SK-N-SH (cell line): ENCODE measurements around the gene GNPAT.

ENCODE experiments used
- FOXM1 ChIP-seq: IDR thresholded peaks from 2 replicates; pipeline ENCODE4 v1.4.0; 2012; ENCODE audit warnings: low read depth, mild to moderate bottlenecking
- RCOR1 ChIP-seq: fragments of 150-350 bp; IDR thresholded peaks from 2 replicates; pipeline ENCODE4 v1.6.1; 2017; ENCODE audit warnings: antibody characterized with exemption, low read length
- RXRA ChIP-seq: IDR thresholded peaks from 2 replicates; pipeline ENCODE4 v1.4.0; 2012; ENCODE audit warnings: low read depth, mild to moderate bottlenecking, borderline replicate concordance
- SMC3 ChIP-seq: IDR thresholded peaks from 2 replicates; pipeline ENCODE4 v1.6.1; 2012; ENCODE audit warnings: low read depth, low read length, improper control_type of control experiment
- TAF1 ChIP-seq: IDR thresholded peaks from 2 replicates; pipeline ENCODE4 v1.6.1; 2012; ENCODE audit warnings: low read depth, mild to moderate bottlenecking, low read length, moderate library complexity, borderline replicate concordance
- TEAD4 ChIP-seq: IDR thresholded peaks from 2 replicates; pipeline ENCODE4 v1.4.0; 2012; ENCODE audit warnings: mild to moderate bottlenecking, borderline replicate concordance; ENCODE audit not compliant: insufficient read depth
- TF ChIP-seq, protein P1 (sequence below): IDR thresholded peaks from 2 replicates; pipeline ENCODE4 v1.4.0; 2012; ENCODE audit warnings: low read depth, borderline replicate concordance
- TF ChIP-seq, protein P2 (sequence below): fragments of 200-600 bp; sonication (generic); IDR thresholded peaks from 2 replicates; pipeline ENCODE4 v1.6.1; 2017; ENCODE audit warnings: antibody characterized with exemption, mild to moderate bottlenecking, moderate library complexity
- TF ChIP-seq, protein P3 (sequence below): IDR thresholded peaks from 2 replicates; pipeline ENCODE4 v1.6.1; 2012; ENCODE audit warnings: mild to moderate bottlenecking, low read depth, low read length, moderate library complexity

DNA sequence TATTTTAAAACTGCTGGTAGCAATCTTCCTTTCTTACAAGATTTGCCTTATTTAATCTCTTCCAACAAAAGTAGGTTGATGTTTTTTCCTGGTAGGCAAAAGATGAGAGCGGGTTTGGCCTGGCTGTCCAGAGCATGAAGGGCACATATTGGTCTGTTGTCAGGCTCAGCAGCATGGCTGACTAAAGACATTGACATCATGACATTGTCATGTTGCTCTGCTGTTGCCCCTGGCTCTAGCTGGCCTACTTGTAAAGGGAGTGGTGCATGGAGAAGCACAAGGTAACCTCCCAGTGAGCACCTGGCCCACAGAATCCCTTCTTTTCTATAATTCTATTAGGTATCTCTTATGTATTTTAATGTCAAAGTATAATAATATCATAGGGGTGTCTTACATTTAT, 23.6 kb downstream of the GNPAT start:
- TF ChIP-seq, protein P1, sequence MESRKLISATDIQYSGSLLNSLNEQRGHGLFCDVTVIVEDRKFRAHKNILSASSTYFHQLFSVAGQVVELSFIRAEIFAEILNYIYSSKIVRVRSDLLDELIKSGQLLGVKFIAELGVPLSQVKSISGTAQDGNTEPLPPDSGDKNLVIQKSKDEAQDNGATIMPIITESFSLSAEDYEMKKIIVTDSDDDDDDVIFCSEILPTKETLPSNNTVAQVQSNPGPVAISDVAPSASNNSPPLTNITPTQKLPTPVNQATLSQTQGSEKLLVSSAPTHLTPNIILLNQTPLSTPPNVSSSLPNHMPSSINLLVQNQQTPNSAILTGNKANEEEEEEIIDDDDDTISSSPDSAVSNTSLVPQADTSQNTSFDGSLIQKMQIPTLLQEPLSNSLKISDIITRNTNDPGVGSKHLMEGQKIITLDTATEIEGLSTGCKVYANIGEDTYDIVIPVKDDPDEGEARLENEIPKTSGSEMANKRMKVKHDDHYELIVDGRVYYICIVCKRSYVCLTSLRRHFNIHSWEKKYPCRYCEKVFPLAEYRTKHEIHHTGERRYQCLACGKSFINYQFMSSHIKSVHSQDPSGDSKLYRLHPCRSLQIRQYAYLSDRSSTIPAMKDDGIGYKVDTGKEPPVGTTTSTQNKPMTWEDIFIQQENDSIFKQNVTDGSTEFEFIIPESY, result no peak
- no peak for TF ChIP-seq RXRA
- TF ChIP-seq, protein P2, sequence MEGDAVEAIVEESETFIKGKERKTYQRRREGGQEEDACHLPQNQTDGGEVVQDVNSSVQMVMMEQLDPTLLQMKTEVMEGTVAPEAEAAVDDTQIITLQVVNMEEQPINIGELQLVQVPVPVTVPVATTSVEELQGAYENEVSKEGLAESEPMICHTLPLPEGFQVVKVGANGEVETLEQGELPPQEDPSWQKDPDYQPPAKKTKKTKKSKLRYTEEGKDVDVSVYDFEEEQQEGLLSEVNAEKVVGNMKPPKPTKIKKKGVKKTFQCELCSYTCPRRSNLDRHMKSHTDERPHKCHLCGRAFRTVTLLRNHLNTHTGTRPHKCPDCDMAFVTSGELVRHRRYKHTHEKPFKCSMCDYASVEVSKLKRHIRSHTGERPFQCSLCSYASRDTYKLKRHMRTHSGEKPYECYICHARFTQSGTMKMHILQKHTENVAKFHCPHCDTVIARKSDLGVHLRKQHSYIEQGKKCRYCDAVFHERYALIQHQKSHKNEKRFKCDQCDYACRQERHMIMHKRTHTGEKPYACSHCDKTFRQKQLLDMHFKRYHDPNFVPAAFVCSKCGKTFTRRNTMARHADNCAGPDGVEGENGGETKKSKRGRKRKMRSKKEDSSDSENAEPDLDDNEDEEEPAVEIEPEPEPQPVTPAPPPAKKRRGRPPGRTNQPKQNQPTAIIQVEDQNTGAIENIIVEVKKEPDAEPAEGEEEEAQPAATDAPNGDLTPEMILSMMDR, result no peak
- TF ChIP-seq TEAD4, result no peak
- TF ChIP-seq SMC3, result no peak
- TF ChIP-seq, protein P3, sequence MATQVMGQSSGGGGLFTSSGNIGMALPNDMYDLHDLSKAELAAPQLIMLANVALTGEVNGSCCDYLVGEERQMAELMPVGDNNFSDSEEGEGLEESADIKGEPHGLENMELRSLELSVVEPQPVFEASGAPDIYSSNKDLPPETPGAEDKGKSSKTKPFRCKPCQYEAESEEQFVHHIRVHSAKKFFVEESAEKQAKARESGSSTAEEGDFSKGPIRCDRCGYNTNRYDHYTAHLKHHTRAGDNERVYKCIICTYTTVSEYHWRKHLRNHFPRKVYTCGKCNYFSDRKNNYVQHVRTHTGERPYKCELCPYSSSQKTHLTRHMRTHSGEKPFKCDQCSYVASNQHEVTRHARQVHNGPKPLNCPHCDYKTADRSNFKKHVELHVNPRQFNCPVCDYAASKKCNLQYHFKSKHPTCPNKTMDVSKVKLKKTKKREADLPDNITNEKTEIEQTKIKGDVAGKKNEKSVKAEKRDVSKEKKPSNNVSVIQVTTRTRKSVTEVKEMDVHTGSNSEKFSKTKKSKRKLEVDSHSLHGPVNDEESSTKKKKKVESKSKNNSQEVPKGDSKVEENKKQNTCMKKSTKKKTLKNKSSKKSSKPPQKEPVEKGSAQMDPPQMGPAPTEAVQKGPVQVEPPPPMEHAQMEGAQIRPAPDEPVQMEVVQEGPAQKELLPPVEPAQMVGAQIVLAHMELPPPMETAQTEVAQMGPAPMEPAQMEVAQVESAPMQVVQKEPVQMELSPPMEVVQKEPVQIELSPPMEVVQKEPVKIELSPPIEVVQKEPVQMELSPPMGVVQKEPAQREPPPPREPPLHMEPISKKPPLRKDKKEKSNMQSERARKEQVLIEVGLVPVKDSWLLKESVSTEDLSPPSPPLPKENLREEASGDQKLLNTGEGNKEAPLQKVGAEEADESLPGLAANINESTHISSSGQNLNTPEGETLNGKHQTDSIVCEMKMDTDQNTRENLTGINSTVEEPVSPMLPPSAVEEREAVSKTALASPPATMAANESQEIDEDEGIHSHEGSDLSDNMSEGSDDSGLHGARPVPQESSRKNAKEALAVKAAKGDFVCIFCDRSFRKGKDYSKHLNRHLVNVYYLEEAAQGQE, result no peak
- no peak for TF ChIP-seq RCOR1
- no peak for TF ChIP-seq TAF1
- no peak for TF ChIP-seq FOXM1
